WTC11 (cell line): ENCODE measurements around the gene FRMD8. TPM values are rescaled to one million over a fixed set of nuclear protein-coding genes. Genes with fewer than 3 reads are reported as not detected.

ENCODE experiments used
- ATAC-seq: fragments of 200-7000 bp; cut with Tn5 transposase; 2 replicates; pipeline ENCODE4 v1.10.0; 2021; ENCODE audit warnings: mild to moderate bottlenecking, moderate library complexity
- CTCF ChIA-PET: fragments of 300-600 bp; sonication (Branson Sonifier 250); formaldehyde crosslinking; loops from one replicate; lab custom pipeline; 2021; ENCODE audit warnings: antibody characterized with exemption; lab: Charles Lee
- POLR2A ChIA-PET: fragments of 350-600 bp; sonication (Branson Sonifier 250); formaldehyde crosslinking; loops from one replicate; lab custom pipeline; 2021; ENCODE audit warnings: antibody characterized with exemption; lab: Charles Lee
- DNase-seq: peaks from one replicate; pipeline ENCODE4 v3.0.0; 2021; ENCODE audit warnings: low spot score
- H3K27ac Mint-ChIP-seq: 2 replicates; pipeline ENCODE4 v1.8.0; 2021; ENCODE audit warnings: mixed read lengths
- H3K27me3 Mint-ChIP-seq: 2 replicates; pipeline ENCODE4 v1.8.0; 2021; ENCODE audit warnings: low read depth, mild to moderate bottlenecking, moderate library complexity, mixed read lengths
- H3K36me3 Mint-ChIP-seq: 2 replicates; pipeline ENCODE4 v1.8.0; 2021; ENCODE audit warnings: mixed read lengths
- H3K4me1 Mint-ChIP-seq: 2 replicates; pipeline ENCODE4 v1.8.0; 2022; ENCODE audit warnings: mixed read lengths
- H3K4me3 Mint-ChIP-seq: 2 replicates; pipeline ENCODE4 v1.8.0; 2021; ENCODE audit warnings: mild to moderate bottlenecking, moderate library complexity, mixed read lengths
- H3K9me3 Mint-ChIP-seq: 2 replicates; pipeline ENCODE4 v1.8.0; 2021; ENCODE audit warnings: mixed read lengths
- AR ChIP-seq: fragments of 250-450 bp; sonication (Bioruptor Pico); IDR thresholded peaks from 2 replicates; pipeline ENCODE4 v1.9.0; 2021; ENCODE audit warnings: mild to moderate bottlenecking
- CREM ChIP-seq: sonication (generic); formaldehyde crosslinking; IDR thresholded peaks from 2 replicates; pipeline ENCODE4 v1.8.1; 2022; ENCODE audit warnings: mild to moderate bottlenecking, missing genetic modification reagents, moderate library complexity
- E2F1 ChIP-seq: sonication (generic); formaldehyde crosslinking; IDR thresholded peaks from 2 replicates; pipeline ENCODE4 v1.8.0; 2022; ENCODE audit warnings: mild to moderate bottlenecking, missing genetic modification reagents
- E2F5 ChIP-seq: sonication (generic); formaldehyde crosslinking; IDR thresholded peaks from 2 replicates; pipeline ENCODE4 v1.8.1; 2022; ENCODE audit warnings: mild to moderate bottlenecking, moderate library complexity, missing genetic modification reagents
- ERG ChIP-seq: fragments of 250-450 bp; sonication (Bioruptor Pico); IDR thresholded peaks from 2 replicates; pipeline ENCODE4 v1.8.0; 2021; ENCODE audit warnings: mild to moderate bottlenecking
- FOXK1 ChIP-seq: sonication (generic); formaldehyde crosslinking; IDR thresholded peaks from 2 replicates; pipeline ENCODE4 v1.8.0; 2022; ENCODE audit warnings: mild to moderate bottlenecking, moderate library complexity, missing genetic modification reagents
- GABPB1 ChIP-seq: sonication (generic); formaldehyde crosslinking; IDR thresholded peaks from 2 replicates; pipeline ENCODE4 v1.8.1; 2023; ENCODE audit warnings: mild to moderate bottlenecking, missing genetic modification reagents
- HMGXB4 ChIP-seq: sonication (generic); formaldehyde crosslinking; IDR thresholded peaks from 2 replicates; pipeline ENCODE4 v1.8.1; 2023; ENCODE audit warnings: mild to moderate bottlenecking, moderate library complexity, missing genetic modification reagents
- MAX ChIP-seq: sonication (generic); formaldehyde crosslinking; IDR thresholded peaks from 2 replicates; pipeline ENCODE4 v1.8.0; 2022; ENCODE audit warnings: mild to moderate bottlenecking, missing genetic modification reagents
- NR2C2 ChIP-seq: sonication (generic); formaldehyde crosslinking; IDR thresholded peaks from 2 replicates; pipeline ENCODE4 v1.8.0; 2022; ENCODE audit warnings: mild to moderate bottlenecking, missing genetic modification reagents
- PREB ChIP-seq: sonication (generic); formaldehyde crosslinking; IDR thresholded peaks from 2 replicates; pipeline ENCODE4 v1.8.1; 2022; ENCODE audit warnings: mild to moderate bottlenecking, missing genetic modification reagents, moderate library complexity, borderline replicate concordance
- PRRX2 ChIP-seq: fragments of 250-450 bp; sonication (Bioruptor Pico); IDR thresholded peaks from 2 replicates; pipeline ENCODE4 v1.8.0; 2021; ENCODE audit warnings: mild to moderate bottlenecking
- SMAD3 ChIP-seq: sonication (generic); formaldehyde crosslinking; IDR thresholded peaks from 2 replicates; pipeline ENCODE4 v1.8.0; 2022; ENCODE audit warnings: missing genetic modification reagents, mild to moderate bottlenecking, borderline replicate concordance
- TEAD1 ChIP-seq: sonication (generic); formaldehyde crosslinking; IDR thresholded peaks from 2 replicates; pipeline ENCODE4 v1.8.0; 2022; ENCODE audit warnings: mild to moderate bottlenecking, missing genetic modification reagents
- TEAD4 ChIP-seq: sonication (generic); formaldehyde crosslinking; IDR thresholded peaks from 2 replicates; pipeline ENCODE4 v1.8.0; 2022; ENCODE audit warnings: mild to moderate bottlenecking, missing genetic modification reagents
- USF2 ChIP-seq: sonication (generic); formaldehyde crosslinking; IDR thresholded peaks from 2 replicates; pipeline ENCODE4 v1.8.1; 2023; ENCODE audit warnings: mild to moderate bottlenecking, missing genetic modification reagents, moderate library complexity
- ZBTB21 ChIP-seq: sonication (generic); formaldehyde crosslinking; IDR thresholded peaks from 2 replicates; pipeline ENCODE4 v1.8.1; 2023; ENCODE audit warnings: mild to moderate bottlenecking, missing genetic modification reagents, borderline replicate concordance
- ZNF121 ChIP-seq: sonication (generic); formaldehyde crosslinking; IDR thresholded peaks from 2 replicates; pipeline ENCODE4 v1.8.0; 2023; ENCODE audit warnings: missing genetic modification reagents
- total RNA-seq: library from RNA; stranded (reverse); gene quantifications from 3 replicates; pipeline ENCODE4 v1.2.3, GENCODE V29; 2021

Gene FRMD8
- total RNA-seq, 1 experiment from 2014 or later: 23.7 TPM

- TF ChIP-seq HMGXB4 (CRISPR knock-in tag) (peak; percentile 73), E2F5 (CRISPR knock-in tag) (0 out of 2 replicates have a peak, but pooled peaks have one; percentile 46), TEAD4 (CRISPR knock-in tag) (no peak), NR2C2 (no peak), SMAD3 (no peak), MAX (peak; percentile 84), TEAD1 (CRISPR knock-in tag) (peak; percentile 45; the same call in 1 of the 2 replicates), PREB (no peak), ZNF121 (CRISPR knock-in tag) (no peak)
- TF ChIP-seq, all 79 proteins: peak for 13
Measured at GRCh38 chr11:65386307-65387140, at the start of gene FRMD8 (continued).

- H3K36me3 Mint-ChIP-seq: peaks cover 35% of the 10 kb centered on the region
- peak overlapping the region; percentile 28 for H3K27ac Mint-ChIP-seq
- ATAC-seq (no peak), DNase-seq (no peak)
- ChIA-PET CTCF (interaction anchor here (1.1 to 2.4 kb wide), 4 partner anchors 9 to 88 kb away, joined by 3 to 17 read pairs (median 10); partner anchors contain the start of gene CDC42EP2), POLR2A (no interaction called here)
- TF ChIP-seq GABPB1 (CRISPR knock-in tag) (no peak), ERG (CRISPR knock-in tag) (no peak), USF2 (CRISPR knock-in tag) (no peak), PRRX2 (CRISPR knock-in tag) (no peak), FOXK1 (CRISPR knock-in tag) (no peak), CREM (no peak), ZBTB21 (CRISPR knock-in tag) (no peak)
- H3K4me1 Mint-ChIP-seq: peaks cover 13% of the 10 kb centered on the region
- H3K4me3 Mint-ChIP-seq: no peak overlapping the region
- no peaks in the 10 kb centered on the region for H3K9me3 Mint-ChIP-seq
- no peaks in the 10 kb centered on the region for H3K27me3 Mint-ChIP-seq
Measured at GRCh38 chr11:65338676-65339075, 47.8 kb upstream of the FRMD8 start.

GRCh38 chr11:65340226-65340625, 46.2 kb upstream of the FRMD8 start:
- POLR2A ChIA-PET: no interaction called here
- DNase-seq (no peak), ATAC-seq (no peak)
- peaks cover 49% of the 10 kb centered on the region for H3K36me3 Mint-ChIP-seq
- peaks cover 3% of the 10 kb centered on the region for H3K4me1 Mint-ChIP-seq
- H3K27me3 Mint-ChIP-seq: no peaks in the 10 kb centered on the region
- no peaks in the 10 kb centered on the region for H3K9me3 Mint-ChIP-seq
- no peak overlapping the region for H3K27ac Mint-ChIP-seq
- H3K4me3 Mint-ChIP-seq: no peak overlapping the region
- CTCF ChIA-PET: no interaction called here
- TF ChIP-seq AR (CRISPR knock-in tag) (no peak), ZNF121 (CRISPR knock-in tag) (no peak), NR2C2 (no peak), USF2 (CRISPR knock-in tag) (no peak), E2F1 (CRISPR knock-in tag) (no peak)
